ENCODE measurements around the gene OR4D9. TPM values are rescaled to one million over a fixed set of nuclear protein-coding genes. Genes with fewer than 3 reads are reported as not detected.
A peak's percentile ranks its signal among the peaks of the same experiment; 100 is the strongest.

OR4D9 gene
- not detected in 2 replicates for total RNA-seq

- no peaks in the 10 kb centered on the region for H3K9me3 ChIP-seq (ENCODE audit: low read depth, low read length)
- no peaks in the 10 kb centered on the region for H3K79me2 ChIP-seq (ENCODE audit: insufficient read depth, low read length)
- H3K36me3 ChIP-seq (ENCODE audit: insufficient read depth, low read length), result no peaks in the 10 kb centered on the region
- no peak within 1 kb of the TSS for H3K27ac ChIP-seq (ENCODE audit: low read depth, low read length)
- H3K4me3 ChIP-seq (ENCODE audit: insufficient read depth, low read length), result no peak within 1 kb of the TSS
- no peak within 1 kb of the TSS for H2AFZ ChIP-seq (ENCODE audit: low read length)
- no peaks in the 10 kb centered on the region for H3K27me3 ChIP-seq (ENCODE audit: insufficient read depth, low read length)
- no peak for DNase-seq (ENCODE audit: insufficient read length, low spot score, missing footprints)
- H3K4me2 ChIP-seq (ENCODE audit: insufficient read depth, low read length), result no peak within 1 kb of the TSS
- no peaks in the 10 kb centered on the region for H3K4me1 ChIP-seq (ENCODE audit: insufficient read depth, low read length)
- TF ChIP-seq CTCF (IDR thresholded peaks at IDR 0.05; ENCODE audit: extremely low read depth, low read depth, low read length), result no peak
- H4K20me1 ChIP-seq (ENCODE audit: insufficient read depth, low read length), result no peaks in the 10 kb centered on the region
Measured at GRCh38 chr11:59510941-59511589, at the start of gene OR4D9. Gene OR4D9, plus strand, starts transcription at chr11:59511539. Its CDS starts 3,374 bp downstream, at chr11:59514913.

- Histone ChIP-seq H3K9me3 (ENCODE audit: low read depth, low read length) (no peaks in the 10 kb centered on the region), H3K27me3 (ENCODE audit: insufficient read depth, low read length) (no peaks in the 10 kb centered on the region), H4K20me1 (ENCODE audit: insufficient read depth, low read length) (no peaks in the 10 kb centered on the region), H3K4me3 (ENCODE audit: insufficient read depth, low read length) (no peak overlapping the region), H3K79me2 (ENCODE audit: insufficient read depth, low read length) (no peaks in the 10 kb centered on the region), H3K4me2 (ENCODE audit: insufficient read depth, low read length) (peak overlapping the region; percentile 3), H3K4me1 (ENCODE audit: insufficient read depth, low read length) (no peaks in the 10 kb centered on the region), H3K27ac (ENCODE audit: low read depth, low read length) (no peak overlapping the region), H2AFZ (ENCODE audit: low read length) (no peak overlapping the region), H3K36me3 (ENCODE audit: insufficient read depth, low read length) (no peaks in the 10 kb centered on the region)
- peak; percentile 4 for TF ChIP-seq CTCF (IDR thresholded peaks at IDR 0.05; ENCODE audit: extremely low read depth, low read depth, low read length)
- no peak for DNase-seq (ENCODE audit: insufficient read length, low spot score, missing footprints)
Measured at GRCh38 chr11:59463190-59463641, 48.1 kb upstream of the OR4D9 start.

- DNase-seq (ENCODE audit: insufficient read length, low spot score, missing footprints), result no peak
- Histone ChIP-seq H3K9me3 (ENCODE audit: low read depth, low read length) (no peaks in the 10 kb centered on the region), H3K27me3 (ENCODE audit: insufficient read depth, low read length) (no peaks in the 10 kb centered on the region), H3K79me2 (ENCODE audit: insufficient read depth, low read length) (no peaks in the 10 kb centered on the region), H3K4me2 (ENCODE audit: insufficient read depth, low read length) (no peak within 1 kb of the TSS), H2AFZ (ENCODE audit: low read length) (no peak within 1 kb of the TSS), H3K4me3 (ENCODE audit: insufficient read depth, low read length) (no peak within 1 kb of the TSS), H4K20me1 (ENCODE audit: insufficient read depth, low read length) (no peaks in the 10 kb centered on the region), H3K27ac (ENCODE audit: low read depth, low read length) (no peak within 1 kb of the TSS), H3K4me1 (ENCODE audit: insufficient read depth, low read length) (no peaks in the 10 kb centered on the region), H3K36me3 (ENCODE audit: insufficient read depth, low read length) (no peaks in the 10 kb centered on the region)
- no peak for TF ChIP-seq CTCF (IDR thresholded peaks at IDR 0.05; ENCODE audit: extremely low read depth, low read depth, low read length)
Measured at GRCh38 chr11:59473015-59473414, 38.3 kb upstream of the OR4D9 start, which contains the start of gene OR4D10. Gene OR4D10, plus strand, starts transcription at chr11:59473315. Its CDS starts 4,115 bp downstream, at chr11:59477430.

- no peaks in the 10 kb centered on the region for H4K20me1 ChIP-seq (ENCODE audit: insufficient read depth, low read length)
- H3K4me3 ChIP-seq (ENCODE audit: insufficient read depth, low read length), result no peak overlapping the region
- H3K27me3 ChIP-seq (ENCODE audit: insufficient read depth, low read length), result no peaks in the 10 kb centered on the region
- no peaks in the 10 kb centered on the region for H3K4me1 ChIP-seq (ENCODE audit: insufficient read depth, low read length)
- TF ChIP-seq CTCF (IDR thresholded peaks at IDR 0.05; ENCODE audit: extremely low read depth, low read depth, low read length), result no peak
- no peak overlapping the region for H3K4me2 ChIP-seq (ENCODE audit: insufficient read depth, low read length)
- H3K27ac ChIP-seq (ENCODE audit: low read depth, low read length), result no peak overlapping the region
- H3K9me3 ChIP-seq (ENCODE audit: low read depth, low read length), result no peaks in the 10 kb centered on the region
- H3K36me3 ChIP-seq (ENCODE audit: insufficient read depth, low read length), result no peaks in the 10 kb centered on the region
- no peak for DNase-seq (ENCODE audit: insufficient read length, low spot score, missing footprints)
- H2AFZ ChIP-seq (ENCODE audit: low read length), result no peak overlapping the region
- no peaks in the 10 kb centered on the region for H3K79me2 ChIP-seq (ENCODE audit: insufficient read depth, low read length)
Measured at GRCh38 chr11:59475176-59475575, 36.2 kb upstream of the OR4D9 start.
